NCI-H1048 (cell line): ENCODE results near the gene RRM1.
A peak's percentile ranks its signal among the peaks of the same experiment; 100 is the strongest.

Experiments
- DNase-seq: peaks from one replicate; lab custom pipeline; 2025; lab: John Stamatoyannopoulos, UW

RRM1 gene

GRCh38 chr11:4187055-4187988 is 92.7 kb downstream of the RRM1 start:
- DNase-seq, result peak; percentile 53
